ENCODE results near the gene IL1RAPL2. TPM values are rescaled to one million over a fixed set of nuclear protein-coding genes. Genes with fewer than 3 reads are reported as not detected.

The IL1RAPL2 gene
- total RNA-seq, 1 donor from 2014 or later = not detected

DNA sequence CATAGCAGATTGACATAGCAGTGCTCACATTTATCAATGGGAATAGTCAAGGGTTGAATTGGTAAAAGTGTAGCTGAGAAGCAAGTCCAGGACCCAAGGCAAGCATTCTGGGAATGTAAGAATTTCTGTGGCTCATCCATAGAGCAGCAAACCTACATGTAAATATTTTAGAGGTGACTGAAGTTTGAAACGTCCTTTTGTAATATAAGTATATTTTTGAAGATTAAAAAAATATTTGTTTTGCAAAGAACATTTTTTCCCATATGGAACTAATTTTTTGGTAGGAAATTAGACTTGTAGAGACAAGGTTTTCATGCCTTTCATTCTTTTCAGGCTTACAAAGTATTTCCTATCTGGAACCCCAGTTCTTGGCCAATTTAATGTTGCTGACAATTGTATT is 550.5 kb downstream of the IL1RAPL2 start:
- no peak overlapping the region for H3K4me3 Mint-ChIP-seq
- no peaks in the 10 kb centered on the region for H3K9me3 Mint-ChIP-seq
- Histone ChIP-seq H3K4me3 (no peak overlapping the region), H3K27ac (no peak overlapping the region), H3K4me1 (no peaks in the 10 kb centered on the region), H3K79me2 (ENCODE audit: low read depth) (no peaks in the 10 kb centered on the region), H2AFZ (replicated peaks) (no peak overlapping the region), H3K9ac (no peak overlapping the region), H3K27me3 (no peaks in the 10 kb centered on the region), H3K9me3 (ENCODE audit: low read depth) (no peaks in the 10 kb centered on the region), H3K36me3 (no peaks in the 10 kb centered on the region), H3F3A (ENCODE audit: low read depth) (no peaks in the 10 kb centered on the region), H4K20me1 (ENCODE audit: low read depth) (no peaks in the 10 kb centered on the region), H3K4me2 (no peak overlapping the region)
- no peaks in the 10 kb centered on the region for H3K27me3 Mint-ChIP-seq (ENCODE audit: insufficient read depth, low read depth)
- H3K36me3 Mint-ChIP-seq = no peaks in the 10 kb centered on the region
- H3K27ac Mint-ChIP-seq = no peak overlapping the region
- peaks cover 9% of the 10 kb centered on the region for H3K4me1 Mint-ChIP-seq
- no peak for DNase-seq (ENCODE audit: low spot score)
- TF ChIP-seq EZH2 (IDR thresholded peaks at IDR 0.05) (no peak), EZH2phosphoT487 (IDR thresholded peaks at IDR 0.05) (no peak)
- TF ChIP-seq, protein P1, sequence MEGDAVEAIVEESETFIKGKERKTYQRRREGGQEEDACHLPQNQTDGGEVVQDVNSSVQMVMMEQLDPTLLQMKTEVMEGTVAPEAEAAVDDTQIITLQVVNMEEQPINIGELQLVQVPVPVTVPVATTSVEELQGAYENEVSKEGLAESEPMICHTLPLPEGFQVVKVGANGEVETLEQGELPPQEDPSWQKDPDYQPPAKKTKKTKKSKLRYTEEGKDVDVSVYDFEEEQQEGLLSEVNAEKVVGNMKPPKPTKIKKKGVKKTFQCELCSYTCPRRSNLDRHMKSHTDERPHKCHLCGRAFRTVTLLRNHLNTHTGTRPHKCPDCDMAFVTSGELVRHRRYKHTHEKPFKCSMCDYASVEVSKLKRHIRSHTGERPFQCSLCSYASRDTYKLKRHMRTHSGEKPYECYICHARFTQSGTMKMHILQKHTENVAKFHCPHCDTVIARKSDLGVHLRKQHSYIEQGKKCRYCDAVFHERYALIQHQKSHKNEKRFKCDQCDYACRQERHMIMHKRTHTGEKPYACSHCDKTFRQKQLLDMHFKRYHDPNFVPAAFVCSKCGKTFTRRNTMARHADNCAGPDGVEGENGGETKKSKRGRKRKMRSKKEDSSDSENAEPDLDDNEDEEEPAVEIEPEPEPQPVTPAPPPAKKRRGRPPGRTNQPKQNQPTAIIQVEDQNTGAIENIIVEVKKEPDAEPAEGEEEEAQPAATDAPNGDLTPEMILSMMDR (IDR thresholded peaks at IDR 0.05) = no peak

DNA sequence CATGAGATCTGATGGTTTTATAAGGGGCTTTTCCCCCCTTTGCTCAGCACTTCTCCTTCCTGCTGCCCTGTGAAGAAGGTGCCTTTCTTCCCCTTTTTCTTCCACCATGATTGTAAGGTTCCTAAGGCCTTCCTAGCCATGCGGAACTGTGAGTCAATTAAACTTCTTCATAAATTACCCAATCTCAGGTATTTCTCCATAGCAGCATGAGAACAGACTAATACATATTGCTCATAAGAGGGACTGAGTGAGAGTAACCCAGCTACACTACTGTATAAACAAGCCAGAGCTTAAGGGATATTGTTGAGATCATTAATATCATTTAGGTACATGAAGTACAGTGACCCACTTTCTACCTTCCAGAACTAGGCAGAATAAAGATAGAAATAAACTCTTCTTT is 551.6 kb downstream of the IL1RAPL2 start:
- Mint-ChIP-seq H3K36me3 (no peaks in the 10 kb centered on the region), H3K9me3 (no peaks in the 10 kb centered on the region), H3K4me3 (no peak overlapping the region), H3K4me1 (peaks cover 9% of the 10 kb centered on the region), H3K27ac (no peak overlapping the region), H3K27me3 (ENCODE audit: insufficient read depth, low read depth) (no peaks in the 10 kb centered on the region)
- Histone ChIP-seq H3K4me2 (no peak overlapping the region), H3K36me3 (no peaks in the 10 kb centered on the region), H3F3A (ENCODE audit: low read depth) (no peaks in the 10 kb centered on the region), H4K20me1 (ENCODE audit: low read depth) (no peaks in the 10 kb centered on the region), H3K27me3 (no peaks in the 10 kb centered on the region), H3K79me2 (ENCODE audit: low read depth) (no peaks in the 10 kb centered on the region), H2AFZ (replicated peaks) (no peak overlapping the region), H3K9ac (no peak overlapping the region), H3K27ac (no peak overlapping the region), H3K9me3 (ENCODE audit: low read depth) (no peaks in the 10 kb centered on the region), H3K4me3 (no peak overlapping the region), H3K4me1 (no peaks in the 10 kb centered on the region)
- DNase-seq (ENCODE audit: low spot score) = no peak
- TF ChIP-seq EZH2 (IDR thresholded peaks at IDR 0.05) = no peak
- TF ChIP-seq EZH2phosphoT487 (IDR thresholded peaks at IDR 0.05) = no peak
- TF ChIP-seq, protein P1 (IDR thresholded peaks at IDR 0.05) = no peak

- no peaks in the 10 kb centered on the region for H3K4me1 ChIP-seq
- no peaks in the 10 kb centered on the region for H3K36me3 ChIP-seq
- DNase-seq (ENCODE audit: low spot score) = no peak
- H3K4me2 ChIP-seq = no peak overlapping the region
- TF ChIP-seq, protein P1 (IDR thresholded peaks at IDR 0.05) = no peak
- TF ChIP-seq EZH2phosphoT487 (IDR thresholded peaks at IDR 0.05) (no peak), EZH2 (IDR thresholded peaks at IDR 0.05) (no peak)
- peaks cover 3% of the 10 kb centered on the region for H3K9me3 ChIP-seq (ENCODE audit: low read depth)
- no peaks in the 10 kb centered on the region for H3K36me3 Mint-ChIP-seq
- no peaks in the 10 kb centered on the region for H3K9me3 Mint-ChIP-seq
- no peak overlapping the region for H3K4me3 Mint-ChIP-seq
- H3K79me2 ChIP-seq (ENCODE audit: low read depth) = no peaks in the 10 kb centered on the region
- no peaks in the 10 kb centered on the region for H3F3A ChIP-seq (ENCODE audit: low read depth)
- no peak overlapping the region for H3K27ac Mint-ChIP-seq
- no peaks in the 10 kb centered on the region for H3K27me3 ChIP-seq
- H3K27ac ChIP-seq = no peak overlapping the region
- no peak overlapping the region for H2AFZ ChIP-seq (replicated peaks)
- no peaks in the 10 kb centered on the region for H3K4me1 Mint-ChIP-seq
- H3K9ac ChIP-seq = no peak overlapping the region
- no peak overlapping the region for H3K4me3 ChIP-seq
- no peaks in the 10 kb centered on the region for H3K27me3 Mint-ChIP-seq (ENCODE audit: insufficient read depth, low read depth)
- H4K20me1 ChIP-seq (ENCODE audit: low read depth) = no peaks in the 10 kb centered on the region
Observed at GRCh38 chrX:105120463-105120862, 554.5 kb downstream of the IL1RAPL2 start.

Data from neural progenitor cell (in vitro differentiated cells).